RKO (cell line): ENCODE results near the gene CHN2.
"Not testable (repeated sequence)": the region's sequence is repeated elsewhere in the genome, so short reads cannot be mapped to it uniquely, and the experiment has no call there.

Source experiments
- DNase-seq: peaks from one replicate; pipeline ENCODE4 v3.0.0-alpha.2; 2016; ENCODE audit warnings: low spot score

Gene CHN2

DNA sequence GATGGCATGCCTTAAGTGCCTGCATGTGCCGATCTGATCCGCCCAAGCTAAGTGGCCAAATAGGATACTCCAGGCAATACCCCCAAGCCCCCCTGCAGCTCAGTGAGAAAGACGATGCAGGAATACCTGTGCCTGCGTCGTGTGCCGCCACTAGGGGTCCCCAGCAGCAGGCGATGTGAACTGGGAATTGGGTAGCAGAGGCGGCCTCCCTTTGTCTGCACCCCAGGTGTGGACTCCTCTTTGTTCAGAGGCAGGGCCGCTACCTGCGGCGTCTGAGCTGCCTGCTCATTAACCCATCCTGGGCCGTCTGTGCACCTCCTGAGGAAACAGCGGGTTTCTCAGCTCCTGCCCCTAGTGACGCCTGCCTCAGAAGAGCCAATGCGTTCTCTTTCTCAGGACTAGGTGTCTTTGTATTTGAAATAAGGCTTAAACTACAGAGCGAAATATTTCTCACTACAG lies 4.8 kb upstream of the CHN2 start:
- peak; percentile 41 for DNase-seq

DNA sequence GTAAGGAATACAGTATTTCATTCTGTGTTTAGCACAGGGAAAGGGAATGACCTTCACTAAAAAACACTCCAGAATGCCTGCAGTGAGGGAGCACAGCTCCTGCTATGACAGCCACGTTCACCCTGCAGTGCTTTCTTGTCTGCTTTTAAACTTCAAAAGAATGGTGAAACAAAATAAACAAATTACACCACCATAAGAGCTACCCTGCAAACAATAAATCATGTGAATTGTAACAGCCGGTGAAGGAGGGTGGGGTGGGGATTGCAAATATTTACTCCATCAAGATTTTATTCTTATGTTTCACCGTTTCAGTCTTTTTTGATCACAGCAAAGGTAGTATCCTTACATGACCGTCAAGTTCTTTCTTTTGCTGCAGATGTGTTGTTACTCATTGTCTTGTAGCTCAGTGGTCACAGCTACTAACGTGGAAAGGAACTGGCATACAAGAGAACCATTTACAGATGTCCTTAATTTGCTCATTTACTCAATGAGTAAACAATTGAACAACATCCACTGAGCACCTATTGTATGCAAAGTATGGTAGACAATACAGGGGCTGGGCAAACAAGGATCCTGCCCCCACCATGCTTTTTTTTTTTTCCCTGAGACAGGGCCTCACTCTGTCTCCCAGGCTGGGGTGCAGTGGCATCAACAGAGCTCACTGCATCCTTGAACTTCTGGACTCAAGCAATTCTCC lies 4.1 kb upstream of the CHN2 start:
- no peak for DNase-seq

DNA sequence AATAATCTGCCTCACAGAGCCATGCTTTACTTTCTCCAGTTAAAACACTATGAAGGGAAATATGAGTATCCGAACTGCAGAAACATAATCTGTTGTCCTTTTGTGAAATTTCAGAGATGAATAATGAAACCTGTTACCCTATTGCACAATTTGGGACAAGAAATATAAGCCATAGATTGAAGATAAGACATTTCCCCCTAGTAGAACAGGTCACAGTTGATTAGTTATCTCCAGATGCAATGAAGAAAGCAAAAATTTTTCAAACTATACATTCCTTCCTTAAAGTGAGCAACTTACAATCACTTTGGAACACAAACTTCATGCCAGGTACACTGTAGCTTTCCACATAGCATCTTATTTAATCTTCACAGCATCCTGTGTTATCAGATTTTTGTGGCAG lies 2.3 kb upstream of the CHN2 start:
- no peak for DNase-seq

DNA sequence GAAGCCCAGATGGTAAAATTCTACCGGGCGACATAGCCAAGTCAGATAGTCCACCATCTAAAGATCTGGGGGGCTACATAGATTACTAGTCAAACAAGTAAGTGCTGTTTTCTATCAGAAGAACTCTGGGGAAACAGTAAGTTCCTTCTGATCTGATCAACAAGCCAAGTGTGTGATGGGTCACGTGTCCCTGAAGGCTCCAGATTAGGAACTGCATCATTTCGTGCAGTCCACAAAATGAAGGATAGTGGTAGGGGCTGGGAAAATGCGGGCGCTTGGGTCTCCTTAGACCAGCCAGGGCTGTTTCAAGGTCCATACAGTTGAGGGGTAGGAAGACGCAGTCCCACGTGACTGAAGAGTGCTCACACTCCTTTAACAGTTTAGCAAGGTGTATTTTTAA lies 1.8 kb upstream of the CHN2 start:
- no peak for DNase-seq

DNA sequence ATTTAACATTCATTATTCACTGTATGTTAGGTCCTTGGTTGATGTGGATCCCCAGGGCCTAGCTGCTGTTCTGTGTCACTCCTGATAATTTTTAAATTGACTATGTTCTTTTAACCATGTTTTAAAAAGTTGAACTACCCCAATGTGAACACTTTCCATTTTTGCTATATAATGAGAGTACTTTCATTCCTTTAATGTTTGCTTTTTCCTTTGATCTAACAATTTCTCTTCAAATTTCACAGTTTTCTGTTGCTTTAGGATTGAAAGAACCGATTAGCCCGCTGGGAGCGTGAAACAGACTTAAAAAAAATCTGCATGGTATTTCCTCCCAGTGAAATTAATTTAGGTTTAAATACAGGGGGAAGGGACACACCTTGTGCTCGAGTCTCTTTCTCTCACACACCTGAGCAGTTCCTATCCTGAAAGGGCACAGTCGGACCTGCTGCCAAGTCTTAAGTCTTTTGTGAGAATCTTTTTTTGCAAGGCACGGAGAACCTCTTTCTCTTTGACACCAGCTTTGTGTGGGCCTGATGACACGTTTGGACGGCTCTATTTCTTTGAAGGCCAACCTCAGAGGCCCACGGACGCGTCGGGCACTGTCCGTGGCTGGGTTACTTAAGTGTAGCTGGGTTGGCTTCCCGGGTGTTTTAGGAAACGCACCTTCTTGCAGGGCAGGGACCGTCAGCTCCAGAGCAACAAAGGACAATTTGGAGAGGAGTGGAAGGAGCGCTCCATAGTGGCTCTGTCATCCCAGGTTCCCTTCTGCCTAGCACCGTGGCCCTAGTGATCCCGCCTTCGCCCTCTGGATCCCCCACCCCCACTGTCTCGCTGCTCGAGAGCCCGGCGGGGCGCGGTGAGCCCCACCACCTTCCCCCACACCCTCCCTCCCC lies 1.0 kb upstream of the CHN2 start:
- no peak for DNase-seq

DNA sequence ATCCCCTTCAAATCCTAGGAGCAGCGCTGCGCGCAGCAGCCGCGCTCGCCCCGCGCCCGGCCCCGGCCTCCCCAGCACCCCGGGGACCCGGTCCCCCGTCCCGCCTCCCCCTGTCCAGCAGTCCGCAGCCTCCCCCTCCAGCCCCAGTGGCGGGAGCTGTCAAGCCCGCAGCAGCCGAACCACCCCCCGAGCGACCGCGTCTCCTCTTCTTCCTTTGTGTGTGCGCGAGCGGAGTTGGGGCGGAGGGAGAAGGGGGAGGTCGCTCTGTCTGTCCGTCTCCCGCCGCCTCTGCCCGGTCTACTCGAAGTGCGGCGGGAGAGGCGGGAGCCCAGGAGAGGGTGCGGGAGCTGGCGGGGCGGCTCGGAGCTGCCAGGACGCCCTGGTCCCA lies 375 bp upstream of the CHN2 start:
- DNase-seq, result no peak

DNA sequence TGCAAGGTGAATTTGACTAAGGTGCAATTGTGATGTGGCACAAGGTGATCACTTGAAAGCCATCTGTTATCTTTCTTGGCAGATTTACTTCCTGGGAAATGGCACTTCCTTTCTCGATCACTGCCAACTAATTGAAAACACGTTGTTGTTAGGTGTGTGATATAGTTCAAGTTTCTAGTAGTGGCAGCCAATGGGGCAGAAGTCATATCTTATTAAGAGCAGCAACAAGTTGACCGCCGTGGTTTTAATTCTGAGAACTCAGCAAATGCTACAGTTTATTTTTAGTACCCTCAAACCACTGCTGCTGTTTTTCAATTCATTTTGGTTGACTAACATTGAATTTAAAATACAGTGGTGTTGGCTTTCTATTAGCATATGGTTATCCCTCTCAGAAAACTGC lies 1.6 kb downstream of the CHN2 start:
- DNase-seq, result no peak

DNA sequence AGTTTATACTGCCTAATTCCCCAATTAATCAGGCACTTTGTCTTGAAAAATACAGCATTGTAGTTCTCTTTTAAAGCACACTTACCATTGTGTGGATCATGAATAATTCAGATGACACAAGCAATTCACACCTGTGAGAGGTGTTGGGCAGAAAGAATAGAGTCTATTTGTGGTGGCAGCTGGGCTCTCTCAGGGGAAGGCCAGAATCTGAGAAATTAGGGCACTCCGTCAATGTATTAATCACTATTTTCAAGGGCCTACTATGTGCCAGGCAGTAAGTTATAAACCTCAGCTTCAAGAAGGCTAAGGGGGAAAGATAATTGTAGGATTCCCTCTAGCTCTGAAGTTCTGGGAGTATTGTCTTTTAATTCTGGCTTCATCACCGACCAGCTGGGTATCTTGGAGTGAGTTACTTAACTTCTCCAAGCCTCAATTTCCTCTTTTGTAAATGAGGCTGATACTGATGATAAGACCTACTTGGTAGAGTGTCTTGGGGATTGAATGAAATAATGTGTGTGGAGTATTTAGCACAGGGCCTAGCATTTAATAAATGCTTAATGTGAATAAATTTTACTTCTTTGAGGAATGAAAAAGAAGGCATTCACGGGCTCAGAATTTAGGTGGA lies 2.5 kb downstream of the CHN2 start:
- no peak for DNase-seq

DNA sequence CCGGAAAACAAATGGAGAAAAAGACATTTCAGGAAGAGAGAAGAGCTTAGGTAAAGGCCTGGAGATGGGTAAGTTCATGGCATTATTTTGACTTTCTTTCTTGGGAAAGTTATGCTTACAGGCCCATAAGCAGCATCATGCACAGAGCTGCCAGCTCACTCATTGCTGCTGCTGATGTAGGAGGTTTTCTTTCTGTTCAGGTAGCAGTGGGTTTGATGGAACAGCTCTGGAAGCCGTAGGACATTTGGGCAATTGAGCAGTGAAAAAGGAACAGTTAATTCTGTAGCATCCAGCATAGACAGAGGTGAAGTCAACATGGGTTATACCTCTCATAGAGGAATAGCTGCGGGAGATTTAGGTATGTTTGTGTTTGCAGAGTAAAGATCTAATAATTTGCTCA lies 3.3 kb downstream of the CHN2 start:
- DNase-seq, result no peak

DNA sequence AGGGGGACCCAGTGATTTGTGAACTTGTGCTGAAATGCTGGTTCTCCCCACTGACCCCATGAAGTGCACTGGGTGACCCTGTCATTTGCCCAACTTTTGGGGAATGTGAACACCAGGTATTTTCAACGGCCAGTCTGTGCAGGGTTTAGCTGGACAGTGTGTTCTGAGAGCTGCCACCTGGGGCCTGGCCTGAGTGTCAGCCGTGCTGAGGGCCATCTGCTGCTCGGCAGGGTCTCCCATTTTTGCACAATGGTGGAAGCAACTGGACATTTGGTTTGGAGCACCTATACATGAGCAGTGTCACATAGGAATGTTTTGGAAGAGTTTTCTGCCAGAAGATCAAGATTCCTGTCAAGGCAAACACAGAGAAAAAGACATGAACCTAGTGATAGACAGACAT lies 5.2 kb downstream of the CHN2 start:
- DNase-seq, result no peak

DNA sequence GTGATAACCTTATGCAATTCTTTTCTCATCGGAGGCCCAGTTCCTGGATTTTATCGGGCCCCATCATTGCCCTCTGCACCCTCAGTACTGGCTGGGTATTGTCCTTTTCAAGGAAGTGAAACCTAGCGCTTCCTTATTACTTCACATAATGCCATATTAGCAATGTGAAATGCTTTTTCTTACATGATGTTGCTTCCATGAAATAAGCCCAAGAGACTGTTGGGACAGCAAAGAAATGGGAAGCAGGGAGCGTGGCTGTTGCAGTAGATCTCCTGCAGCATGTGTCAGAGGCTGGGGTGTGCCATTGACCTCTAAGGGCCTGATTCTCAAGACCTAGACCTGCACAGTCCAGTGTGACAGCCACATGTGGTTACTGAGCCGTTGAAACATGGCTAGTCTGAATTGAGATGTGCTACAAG lies 8.1 kb downstream of the CHN2 start:
- no peak for DNase-seq

DNA sequence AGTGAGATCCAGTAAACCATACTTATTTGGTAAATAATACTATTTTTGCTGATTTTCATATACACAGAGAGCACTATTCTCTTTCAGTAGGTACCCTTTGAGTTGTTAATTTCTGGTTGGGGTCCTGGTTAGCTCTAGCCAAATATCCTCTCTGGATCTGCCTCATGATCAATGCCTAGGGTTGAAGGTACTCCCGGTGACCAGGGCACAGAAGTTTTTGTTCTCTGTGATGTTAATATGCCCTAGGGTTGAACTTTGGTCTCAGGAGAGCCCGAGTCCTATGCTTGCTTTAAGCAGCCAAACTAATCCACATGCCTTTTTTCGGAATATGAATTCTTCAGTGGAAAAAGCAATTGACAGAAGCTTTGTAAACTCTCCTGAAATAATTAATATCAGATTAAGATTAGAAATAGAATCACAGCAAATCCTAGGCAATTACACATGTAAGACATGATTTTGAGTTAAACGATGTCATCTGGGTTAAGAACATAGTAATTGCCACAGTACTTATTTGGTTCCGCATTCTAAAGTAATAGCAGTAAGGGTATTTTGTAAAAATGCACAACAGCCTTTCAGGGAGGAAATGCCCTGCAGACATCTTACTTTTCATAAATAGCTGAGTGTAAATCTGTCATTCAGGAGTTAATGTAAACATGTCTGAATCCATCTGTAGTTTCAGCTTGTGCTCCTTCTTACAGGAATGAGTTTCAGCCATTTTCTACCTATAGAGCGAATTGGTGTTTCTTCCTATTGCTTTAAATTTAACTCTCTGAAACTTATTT lies 10.1 kb downstream of the CHN2 start:
- DNase-seq, result no peak

DNA sequence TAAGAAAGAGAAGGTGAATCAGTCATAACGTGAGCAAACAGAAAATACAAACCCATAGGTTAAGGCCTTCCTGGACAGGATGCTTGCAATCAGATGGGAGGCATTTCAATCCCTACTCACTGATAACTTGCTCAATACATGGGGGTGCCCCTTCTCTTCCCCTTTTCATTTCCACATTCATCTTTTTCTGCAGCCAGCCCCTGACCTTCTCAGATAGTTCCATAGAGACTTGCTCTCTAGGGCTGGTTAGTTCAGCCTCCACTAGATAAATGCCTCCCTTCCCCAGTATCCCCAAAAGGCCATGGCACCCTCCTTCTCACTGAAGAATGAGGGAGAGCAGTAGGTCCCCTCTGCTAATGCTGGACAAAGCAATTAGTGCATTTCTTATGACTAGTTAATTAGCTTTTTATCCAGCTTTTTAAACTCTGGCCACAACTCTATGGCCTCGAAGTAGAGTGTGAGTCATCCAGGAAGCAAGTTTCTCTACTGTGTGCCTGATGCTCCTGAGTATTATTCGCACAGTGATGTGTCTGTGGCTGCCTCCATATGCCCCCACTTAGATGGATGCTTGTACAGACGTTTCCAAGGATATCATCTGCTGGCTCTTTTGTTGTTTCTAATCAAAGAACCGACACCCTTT lies 12.7 kb downstream of the CHN2 start:
- DNase-seq, result peak; percentile 50

DNA sequence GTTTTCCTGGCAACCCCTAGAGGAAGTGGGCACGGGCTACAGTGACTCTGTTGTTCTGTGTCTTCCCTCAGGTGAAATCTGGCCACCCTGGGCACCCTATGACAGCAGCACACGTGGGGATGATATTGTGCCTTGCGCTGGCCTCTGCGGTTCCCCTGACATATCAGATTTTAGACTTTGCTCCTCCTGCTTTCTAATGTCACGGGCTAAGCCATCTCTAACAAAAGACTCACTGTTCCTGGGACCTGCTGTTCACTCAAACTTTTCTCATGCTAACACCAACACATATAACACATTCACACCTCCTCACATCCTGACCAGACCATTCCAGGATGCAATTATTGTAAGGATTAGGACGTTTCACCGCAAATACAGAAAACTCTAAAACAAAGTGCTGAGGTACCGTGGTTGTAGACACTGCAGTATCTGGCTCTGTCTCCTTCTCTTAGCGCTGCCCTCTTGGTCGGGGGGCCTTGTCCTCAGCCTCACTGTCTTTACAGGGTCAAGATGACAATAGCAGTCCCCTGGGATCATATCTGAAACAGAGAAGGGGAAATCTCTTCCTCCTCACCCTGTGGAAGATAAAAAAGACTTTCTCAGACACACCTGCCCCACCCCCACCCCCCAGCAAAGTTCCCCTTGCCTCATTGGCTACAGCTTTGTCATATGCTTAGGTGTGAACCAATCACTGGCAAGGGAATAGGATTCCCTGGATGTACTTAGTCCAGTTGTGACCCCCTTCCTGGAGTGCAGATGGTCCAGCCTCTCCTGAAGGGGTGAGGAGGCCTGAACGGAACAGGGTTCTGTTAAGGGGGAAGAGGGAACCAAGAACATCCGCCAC lies 14.1 kb downstream of the CHN2 start:
- DNase-seq, result no peak

DNA sequence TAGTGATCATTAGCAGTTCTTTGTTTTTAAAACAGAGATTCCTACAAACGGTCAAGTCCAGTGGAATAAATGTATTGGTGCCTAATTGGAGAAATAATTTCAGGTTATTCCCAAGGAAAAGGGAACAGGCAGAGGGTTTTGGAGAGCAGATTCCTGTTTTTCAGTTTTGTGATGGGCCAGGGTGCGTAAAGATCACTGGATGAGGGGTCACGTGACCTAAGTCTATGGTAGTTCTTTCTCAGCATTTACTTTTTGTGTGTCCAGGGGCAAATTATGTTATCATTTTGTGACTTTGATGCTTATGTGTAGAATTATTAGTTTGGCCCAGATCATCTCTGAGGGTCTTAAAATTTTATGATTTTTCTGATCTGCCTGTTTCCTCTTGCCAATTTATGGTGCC lies 15.2 kb downstream of the CHN2 start:
- DNase-seq, result no peak

DNA sequence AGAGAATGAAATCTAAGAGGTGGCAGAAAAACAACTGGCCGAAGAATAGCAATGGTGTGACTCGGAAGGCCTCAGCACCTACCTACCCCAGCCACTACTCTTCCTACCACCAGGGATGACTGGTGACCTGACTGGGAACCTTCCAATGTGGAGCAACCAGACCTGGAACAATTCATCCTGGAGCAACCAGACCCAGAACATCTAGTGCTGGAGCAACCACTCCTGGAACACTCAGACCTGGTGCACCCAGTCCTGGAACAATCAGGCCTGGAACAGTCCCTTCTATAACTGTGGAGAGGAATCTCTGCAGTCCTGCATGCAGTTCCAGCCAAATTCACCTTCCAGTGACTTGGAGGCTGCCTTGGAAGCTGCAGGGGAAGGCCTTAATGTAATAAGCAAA lies 18.2 kb downstream of the CHN2 start:
- not testable (repeated sequence) for DNase-seq

DNA sequence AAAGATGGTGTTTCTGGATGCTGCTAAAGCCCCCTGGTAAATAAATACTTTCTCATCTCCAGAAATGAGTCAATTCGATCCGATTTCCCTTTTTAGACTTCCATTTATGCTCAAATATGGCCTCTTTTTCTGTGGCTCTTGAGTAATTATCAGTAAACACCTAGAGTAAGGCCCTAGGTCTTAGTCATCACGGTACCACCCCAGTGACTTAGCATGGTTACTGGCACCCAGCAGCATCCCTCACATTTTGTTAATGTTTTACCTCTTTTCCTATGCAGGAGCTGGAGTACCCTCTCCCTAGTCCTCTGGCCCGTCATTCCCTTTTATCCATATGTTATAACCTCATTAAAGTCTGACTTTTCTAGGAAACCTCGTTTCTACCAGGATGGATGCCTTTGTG lies 19.5 kb downstream of the CHN2 start:
- DNase-seq, result no peak

DNA sequence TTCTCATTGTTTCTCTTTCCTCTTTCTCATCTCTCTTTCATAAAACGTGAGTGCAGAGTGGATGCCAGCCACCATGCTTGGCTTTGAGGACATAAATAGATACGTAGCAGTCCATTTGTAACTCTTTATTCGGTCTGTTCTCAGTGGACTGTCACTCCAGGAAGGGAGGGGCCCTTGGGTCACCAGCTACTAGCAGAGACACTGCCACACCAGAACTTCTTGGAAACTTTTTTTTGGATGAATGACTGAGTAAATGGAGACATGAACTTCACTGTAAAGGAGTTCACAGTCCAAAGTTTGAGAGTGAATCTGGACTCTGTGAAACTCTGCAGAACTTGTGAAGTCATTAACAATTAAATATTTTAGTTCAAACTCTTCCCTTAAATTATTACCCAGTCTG lies 20.2 kb downstream of the CHN2 start:
- no peak for DNase-seq

DNA sequence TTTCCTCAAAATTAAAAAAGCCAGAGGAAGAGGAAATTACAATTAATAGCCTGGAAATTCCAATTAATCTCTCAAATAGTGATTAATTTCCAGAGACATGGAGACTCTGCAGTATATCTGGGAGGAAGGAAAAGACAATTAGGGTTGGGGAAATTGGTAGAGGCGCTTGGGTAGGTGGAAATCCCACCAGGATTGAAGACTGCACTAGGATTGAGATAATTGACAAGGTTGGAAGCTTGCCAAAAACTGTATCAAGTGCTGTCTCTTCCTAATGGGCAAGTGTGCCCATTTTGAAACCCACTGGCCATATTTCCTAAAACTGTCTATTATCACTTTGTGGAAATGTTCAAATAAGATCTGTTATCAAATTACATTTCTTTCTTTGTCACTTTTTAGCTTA lies 21.6 kb downstream of the CHN2 start:
- no peak for DNase-seq

DNA sequence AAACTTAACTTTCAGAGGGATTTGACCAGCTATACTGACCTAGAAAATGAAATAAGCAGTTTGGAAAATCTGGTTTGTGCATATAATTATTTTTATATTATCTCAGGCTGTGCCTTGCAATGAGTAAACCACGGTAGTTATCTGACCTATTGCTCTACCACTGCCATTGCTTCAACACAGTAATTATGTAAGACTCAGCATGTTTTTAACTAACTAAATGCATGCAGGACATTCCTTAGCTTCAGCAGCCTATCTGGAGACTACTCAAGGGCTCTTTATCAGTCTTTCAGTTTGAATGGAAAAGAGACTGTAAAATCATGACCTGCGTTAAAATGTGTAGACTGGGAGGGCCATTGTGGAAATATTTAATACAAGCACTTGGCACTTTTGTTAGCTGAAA lies 22.5 kb downstream of the CHN2 start:
- no peak for DNase-seq

DNA sequence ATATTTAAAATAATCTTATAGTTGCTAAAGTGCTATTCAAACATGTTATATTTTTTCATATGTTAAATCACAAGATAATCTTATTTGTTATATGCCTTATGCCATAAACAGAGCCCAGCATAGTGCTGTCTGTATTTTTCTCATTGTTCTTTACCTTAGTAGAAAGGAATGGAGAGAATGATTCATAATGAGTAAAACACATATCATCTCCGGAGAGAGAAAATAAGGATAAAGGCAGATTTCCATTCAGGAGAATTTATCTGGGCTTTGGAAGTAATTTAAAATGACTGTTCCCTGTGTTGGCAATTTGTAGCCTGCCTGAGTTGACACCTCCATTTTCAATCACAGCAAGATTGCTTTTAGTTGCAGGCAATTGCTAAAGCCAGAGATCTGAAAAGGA lies 30.2 kb downstream of the CHN2 start:
- peak; percentile 76 for DNase-seq
